ENCODE results near the gene GPBP1.

Gene GPBP1

DNA sequence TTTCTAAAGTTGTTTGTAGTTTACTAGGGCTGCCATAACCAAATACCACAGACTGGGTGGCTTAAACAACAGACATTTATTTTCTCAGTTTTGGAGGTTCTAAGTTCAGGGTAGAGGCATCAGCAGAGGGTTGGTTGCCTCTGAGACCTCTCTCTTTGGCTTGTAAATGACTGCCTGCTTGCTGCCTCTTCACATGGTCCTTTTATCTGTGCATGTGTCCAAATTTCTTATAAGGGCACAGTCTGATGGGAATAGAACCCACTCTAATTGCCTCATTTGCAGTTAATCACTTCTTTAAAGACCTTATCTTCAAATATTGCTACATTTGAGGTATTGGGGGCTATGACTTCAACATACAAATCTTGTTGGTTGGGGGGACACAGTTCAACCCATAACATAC, 36.8 kb downstream of the GPBP1 start:
- DNase-seq (ENCODE audit: low read depth, low spot score) = no peak

DNA sequence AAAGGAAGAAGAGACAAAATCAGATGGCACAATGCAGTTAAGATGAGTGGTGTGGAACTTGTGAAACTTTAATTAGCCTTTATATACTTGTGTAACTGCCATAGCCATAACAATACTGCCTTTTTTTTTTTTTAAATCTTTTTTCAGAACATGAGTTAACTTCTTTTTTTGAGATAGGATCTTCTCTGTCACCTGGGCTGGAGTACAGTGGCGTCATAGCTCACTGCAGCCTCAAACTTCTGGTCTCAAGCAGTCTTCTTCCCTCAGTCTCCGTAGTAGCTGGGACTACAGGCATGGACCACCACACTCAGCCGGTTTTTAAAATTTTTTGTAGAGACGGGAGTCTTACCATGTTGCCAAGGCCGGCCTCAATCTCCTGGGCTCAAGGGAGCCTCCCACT, 37.2 kb downstream of the GPBP1 start:
- DNase-seq (ENCODE audit: low read depth, low spot score) = no peak

DNA sequence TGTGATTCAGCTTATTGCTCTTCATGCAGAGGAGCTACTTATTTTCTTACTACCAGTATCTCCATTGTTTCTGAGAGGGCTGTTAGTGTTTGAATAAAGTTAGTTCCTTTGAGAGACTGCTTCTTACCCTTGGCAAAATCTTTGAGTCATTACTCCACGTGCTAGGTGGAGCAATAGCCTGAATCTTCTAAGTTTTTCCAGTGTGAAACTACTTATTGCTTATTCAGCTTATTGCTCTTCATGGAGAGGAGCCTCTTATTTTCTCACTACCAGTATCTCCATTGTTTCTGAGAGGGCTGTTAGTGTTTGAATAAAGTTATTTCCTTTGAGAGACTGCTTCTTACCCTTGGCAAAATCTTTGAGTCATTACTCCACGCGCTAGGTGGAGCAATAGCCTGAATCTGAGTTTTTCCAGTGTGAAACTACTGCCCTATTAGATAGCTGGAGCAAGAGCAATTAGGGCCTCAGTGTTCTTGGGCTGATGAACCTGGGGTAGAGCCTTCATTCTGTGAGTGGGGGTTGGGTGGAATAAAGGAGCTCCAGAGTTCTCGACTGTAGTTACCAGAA, 41.9 kb downstream of the GPBP1 start:
- no peak for DNase-seq (ENCODE audit: low read depth, low spot score)

DNA sequence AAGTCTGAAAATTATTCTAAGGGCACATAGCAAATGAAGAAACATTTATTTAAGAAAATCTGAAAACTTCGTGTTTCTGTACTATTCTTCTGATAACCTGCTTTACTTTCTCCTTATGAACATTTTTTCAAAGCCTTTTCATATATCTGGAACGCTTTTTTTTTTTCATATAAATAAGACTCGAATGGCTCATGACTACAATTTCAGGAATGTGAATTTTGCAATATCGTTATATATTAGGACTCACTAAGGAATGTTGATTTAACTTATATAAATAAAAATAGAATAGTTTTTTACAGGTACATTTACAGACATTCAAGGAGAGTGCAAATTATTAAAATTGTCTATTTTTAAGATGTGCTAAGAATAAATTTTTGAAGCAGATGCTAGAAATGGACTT, 42.9 kb downstream of the GPBP1 start:
- no peak for DNase-seq (ENCODE audit: low read depth, low spot score)

DNA sequence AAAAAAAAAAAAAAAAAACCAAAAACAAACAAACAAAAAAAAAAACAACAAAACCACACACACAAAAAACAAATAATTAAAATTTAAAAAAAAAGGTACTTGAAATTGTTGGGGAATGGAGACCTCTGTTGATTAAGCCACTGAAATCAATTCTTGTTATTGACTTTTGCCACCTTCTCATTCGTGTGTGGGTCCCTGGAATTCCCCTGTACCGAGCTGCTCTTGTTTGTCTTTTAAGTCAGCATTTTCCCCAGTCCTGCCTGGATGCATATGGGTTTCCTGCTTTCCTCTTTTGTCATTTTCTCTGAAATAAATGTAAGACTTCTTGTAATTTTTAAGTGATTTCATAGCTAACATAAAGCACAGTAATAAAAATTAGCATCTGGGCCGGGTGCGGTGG, 45.5 kb downstream of the GPBP1 start:
- no peak for DNase-seq (ENCODE audit: low read depth, low spot score)

DNA sequence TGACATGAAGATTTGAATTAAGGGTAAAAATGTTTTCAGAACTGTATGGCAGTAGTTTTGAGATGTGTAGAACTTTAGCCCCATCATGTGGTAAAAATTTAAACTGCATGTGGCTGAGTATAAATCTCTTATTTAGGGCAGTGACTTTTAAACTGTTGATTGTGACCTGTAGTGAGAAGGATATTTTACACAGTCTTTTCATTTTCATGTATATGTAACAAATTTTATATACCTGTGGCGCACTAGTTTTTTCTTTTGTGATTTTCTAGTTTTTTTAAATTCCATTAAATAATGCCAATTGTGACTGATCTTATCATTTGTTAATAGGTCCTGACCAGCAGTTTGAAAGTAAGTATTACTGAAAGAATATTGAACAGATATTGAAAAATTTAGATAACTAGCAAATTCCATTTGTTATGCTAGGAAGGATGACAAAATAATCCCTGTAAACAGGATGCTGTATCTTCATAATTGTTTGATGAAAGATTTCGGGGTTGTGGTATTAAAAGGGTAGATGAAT, 47.2 kb downstream of the GPBP1 start:
- DNase-seq (ENCODE audit: low read depth, low spot score) = no peak

DNA sequence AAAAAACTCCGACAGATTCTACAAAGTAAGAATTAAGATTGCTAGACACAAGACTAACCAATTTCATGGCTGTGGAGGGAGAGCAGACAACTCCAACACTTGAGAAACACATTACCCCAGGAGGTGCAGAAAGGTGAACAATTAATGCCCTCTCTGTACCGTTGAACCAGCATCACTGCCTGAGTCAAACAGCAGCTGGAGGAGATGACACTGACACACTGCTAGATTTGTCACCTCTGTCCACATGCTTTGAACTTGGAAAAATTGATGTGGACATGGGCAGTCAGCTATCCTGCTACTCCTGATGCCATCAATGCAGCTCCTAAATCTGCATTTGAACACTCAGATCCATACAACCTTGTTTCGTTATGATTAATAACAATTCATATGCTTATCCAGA, 51.7 kb downstream of the GPBP1 start:
- no peak for DNase-seq (ENCODE audit: low read depth, low spot score)

DNA sequence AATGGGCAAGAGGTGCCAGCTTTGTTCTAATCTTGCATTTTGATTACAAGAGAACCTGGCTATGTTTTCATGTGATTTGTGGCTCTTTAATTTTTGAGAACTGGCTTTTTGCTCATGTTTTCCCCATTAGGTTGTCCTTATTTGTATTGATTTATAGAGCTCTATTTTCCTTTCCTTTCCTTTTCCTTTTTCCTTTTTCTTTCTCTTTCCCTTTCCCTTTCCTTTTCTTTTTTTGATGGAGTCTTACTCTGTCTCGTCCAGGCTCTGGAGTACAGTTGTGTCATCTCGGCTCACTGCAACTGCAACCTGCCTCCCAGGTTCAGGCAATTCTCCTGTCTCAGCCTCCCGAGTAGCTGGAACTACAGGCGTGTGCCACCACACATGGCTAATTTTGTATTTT, 55.5 kb downstream of the GPBP1 start:
- no peak for DNase-seq (ENCODE audit: low read depth, low spot score)

DNA sequence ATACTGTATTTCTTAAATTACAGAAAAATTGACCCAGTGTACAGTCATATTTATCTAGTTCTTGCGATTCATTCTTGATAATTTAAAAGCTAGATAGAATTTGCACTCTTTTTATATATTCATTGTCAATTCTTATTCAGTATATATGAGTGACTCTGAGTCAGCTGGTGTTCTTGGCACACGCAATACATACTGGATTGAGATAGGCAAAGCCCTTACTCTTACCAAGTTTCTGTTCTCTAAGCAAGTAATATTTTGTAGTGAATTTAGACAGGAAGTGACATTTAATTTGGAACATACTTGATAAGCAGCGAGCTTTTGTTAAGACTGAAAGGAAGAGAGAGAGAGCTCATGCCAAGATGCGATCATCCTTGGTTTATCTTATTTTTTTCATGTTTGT, 57.7 kb downstream of the GPBP1 start:
- no peak for DNase-seq (ENCODE audit: low read depth, low spot score)

DNA sequence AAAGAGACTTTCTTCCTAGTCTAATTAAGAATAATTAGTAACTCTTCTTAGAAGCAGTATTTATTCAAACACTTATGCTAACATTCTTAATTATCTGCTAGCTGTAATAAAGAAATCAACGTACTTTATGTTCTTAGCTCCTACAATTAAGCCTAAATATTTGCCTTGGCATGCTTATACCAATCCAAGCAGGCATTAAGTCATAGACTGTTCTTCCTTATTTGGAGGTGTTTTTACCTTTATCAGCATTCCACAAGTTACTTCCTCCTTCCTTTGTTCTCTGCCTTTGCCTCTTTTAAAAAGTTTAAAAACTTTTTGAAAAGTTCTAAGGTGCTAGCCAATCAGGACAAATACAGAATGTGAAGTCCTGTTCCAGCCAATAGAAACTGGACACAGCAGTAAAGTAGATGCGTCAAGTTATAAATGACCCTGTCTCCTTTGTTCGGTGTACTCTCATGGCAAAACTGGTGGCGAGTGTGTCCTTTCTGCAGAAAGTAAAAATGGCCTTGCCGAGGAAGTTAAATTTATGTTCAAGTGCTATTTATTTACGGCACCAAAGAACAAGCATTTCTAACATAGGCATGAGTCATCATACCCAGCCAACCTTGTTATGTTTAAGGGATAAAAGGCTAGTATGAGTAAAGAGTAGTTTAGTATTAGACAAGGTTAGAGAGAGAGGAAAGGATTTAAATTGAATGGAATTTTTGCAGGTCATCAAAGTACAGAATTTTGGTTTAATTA, 58.6 kb downstream of the GPBP1 start:
- no peak for DNase-seq (ENCODE audit: low read depth, low spot score)

DNA sequence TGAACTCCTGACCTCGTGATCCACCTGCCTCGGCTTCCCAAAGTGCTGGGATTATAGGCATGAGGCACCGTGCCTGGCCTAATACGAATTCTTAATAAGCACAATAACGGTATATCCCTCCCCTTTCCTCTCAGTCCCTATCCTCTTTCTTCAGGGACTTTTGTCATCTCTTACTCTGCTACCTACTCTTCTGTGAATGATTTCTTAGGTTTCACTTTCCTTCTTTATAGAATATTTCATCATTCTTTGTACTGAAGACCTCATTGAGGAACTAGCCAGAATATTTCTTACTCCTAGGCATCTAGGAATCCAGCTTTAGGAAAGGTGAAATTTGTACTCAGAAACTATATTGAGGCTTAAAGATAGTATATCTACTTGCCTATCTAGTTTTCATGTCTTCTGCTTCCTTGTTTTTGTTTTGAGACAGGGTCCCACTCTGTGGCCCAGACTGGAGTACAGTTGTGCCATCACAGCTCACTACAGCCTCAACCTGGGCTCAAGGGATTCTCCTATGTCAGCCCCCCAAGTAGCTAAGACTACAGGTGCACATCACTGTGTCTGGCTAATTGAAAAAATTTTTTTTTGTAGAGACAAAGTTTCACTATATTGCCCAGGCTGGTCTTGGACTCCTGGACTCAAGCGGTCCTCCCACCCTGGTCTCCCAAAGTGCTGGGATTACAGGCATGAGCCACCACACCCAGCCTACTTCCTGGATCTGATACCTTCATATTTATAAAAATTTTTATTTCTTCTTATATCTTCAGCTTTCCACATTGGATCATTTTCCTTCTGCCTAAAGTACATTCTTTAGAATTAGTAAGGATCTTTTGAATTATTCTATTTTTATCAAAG, 69.7 kb downstream of the GPBP1 start:
- DNase-seq (ENCODE audit: low read depth, low spot score) = no peak

DNA sequence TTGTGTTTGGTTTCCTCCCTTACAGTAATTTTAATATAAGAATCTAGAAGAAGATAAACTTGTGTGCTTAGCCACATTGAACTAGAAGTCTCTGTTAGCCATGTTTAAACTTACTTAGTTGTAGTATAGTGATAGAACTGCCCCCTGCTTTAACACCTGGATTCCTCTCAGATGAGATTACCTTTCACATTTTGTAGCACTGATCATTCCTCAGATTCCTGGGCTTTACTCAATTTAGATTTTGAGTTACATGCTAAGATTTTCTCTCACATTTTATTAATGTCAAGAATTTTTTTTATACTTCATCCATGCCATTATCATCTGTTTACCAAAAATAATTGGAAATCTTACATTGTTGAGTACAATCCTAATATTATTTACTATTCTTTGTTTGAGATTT, 70.5 kb downstream of the GPBP1 start:
- DNase-seq (ENCODE audit: low read depth, low spot score) = no peak

DNA sequence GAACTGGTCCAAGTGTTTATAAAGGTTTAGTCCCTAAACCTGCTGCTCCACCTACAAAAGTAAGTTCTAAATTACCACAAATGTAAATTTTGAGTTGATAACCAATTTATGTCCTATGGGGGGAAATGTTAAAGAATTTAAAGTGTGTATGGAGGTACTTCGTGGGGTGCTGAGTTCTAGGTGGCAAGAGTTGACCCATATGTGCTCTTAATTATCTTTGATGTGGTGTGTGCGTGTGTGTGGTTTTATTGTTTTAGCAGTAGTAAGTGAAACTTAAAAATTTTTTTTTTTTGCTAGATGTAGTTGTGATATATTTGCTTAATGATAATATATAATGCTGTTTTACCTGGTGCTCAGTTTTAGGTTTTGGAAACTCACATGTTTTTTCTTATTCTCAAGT, 72.6 kb downstream of the GPBP1 start:
- DNase-seq (ENCODE audit: low read depth, low spot score) = no peak

DNA sequence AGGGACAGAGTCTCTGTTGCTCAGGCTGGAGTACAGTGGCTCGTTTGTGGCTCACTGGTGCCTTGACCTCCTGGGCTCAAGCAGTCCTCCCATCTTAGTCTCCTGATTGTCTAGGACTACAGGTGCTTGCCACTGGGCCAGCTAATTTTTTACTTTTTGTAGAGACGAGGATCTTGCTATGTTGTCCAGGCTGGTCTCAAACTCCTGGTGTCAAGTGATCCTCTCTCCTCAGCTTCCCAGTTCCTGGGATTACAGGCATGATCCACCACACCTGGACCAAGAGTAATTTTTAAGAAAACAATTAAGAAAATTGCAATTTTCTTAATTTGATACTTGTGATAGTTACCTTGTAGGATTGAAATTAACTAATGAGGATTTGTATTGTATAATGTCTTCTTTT, 73.9 kb downstream of the GPBP1 start:
- no peak for DNase-seq (ENCODE audit: low read depth, low spot score)

DNA sequence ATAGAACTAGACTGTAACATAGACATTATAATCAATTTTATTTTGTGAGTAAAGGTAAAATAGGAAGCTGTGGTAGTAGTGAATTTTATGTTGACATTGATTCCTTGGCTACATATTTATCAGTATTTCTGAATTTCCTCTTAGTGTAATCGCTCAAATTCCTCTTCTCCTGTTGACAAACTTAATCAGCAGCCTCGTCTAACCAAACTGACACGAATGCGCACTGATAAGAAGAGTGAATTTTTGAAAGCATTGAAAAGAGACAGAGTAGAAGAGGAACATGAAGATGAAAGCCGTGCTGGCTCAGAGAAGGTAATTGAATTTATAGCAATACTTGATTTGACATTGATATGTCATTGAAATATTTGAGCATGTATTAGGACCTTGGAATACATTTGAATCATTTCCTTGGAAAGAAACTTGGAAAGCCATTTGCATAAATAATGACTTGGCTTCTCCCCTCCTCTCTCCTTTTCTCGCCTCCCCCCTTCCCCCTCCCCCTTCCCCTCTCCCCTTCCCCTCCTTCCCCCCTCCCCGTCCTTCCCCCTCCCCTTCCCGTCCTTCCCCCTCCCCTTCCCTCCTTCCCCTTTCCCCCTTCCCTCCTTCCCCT, 75.5 kb downstream of the GPBP1 start:
- DNase-seq (ENCODE audit: low read depth, low spot score) = no peak

DNA sequence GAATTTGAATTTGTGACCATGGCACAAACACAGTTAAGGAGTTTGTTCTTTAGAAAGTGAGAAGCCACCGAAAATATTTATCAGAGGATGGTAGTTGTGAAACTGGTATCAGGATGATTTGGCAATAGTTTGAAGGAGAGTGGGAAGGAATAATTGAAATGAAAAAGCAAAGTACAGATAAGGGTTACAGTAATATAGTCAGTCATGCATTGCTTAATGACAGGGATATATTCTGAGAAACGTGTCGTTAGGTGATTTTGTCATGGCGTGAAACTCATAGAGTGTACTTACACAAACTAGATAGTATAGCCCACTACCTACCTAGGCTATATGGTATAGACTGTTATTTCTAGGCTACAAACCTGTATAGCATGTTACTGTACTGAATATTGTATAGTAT, 84.2 kb downstream of the GPBP1 start:
- no peak for DNase-seq (ENCODE audit: low read depth, low spot score)

DNA sequence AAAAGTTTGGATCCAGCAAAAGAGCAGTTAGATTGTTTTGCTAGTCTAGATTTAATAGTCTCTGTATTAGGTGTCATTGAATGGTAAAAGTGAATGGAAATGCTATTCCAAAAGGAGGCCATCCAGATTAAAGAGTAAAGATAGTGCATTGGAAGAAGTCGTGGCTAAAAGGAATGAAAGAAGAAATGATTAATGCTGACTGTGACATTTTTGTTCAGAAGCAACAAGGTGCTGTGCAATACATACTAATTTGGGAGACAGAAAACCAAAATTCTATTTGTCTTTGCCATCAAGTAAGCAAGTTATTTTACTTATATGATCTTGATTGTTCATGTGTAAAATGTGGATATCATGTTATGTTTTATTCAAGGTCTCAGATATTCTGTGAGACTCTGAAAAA, 85.1 kb downstream of the GPBP1 start:
- DNase-seq (ENCODE audit: low read depth, low spot score) = no peak

DNA sequence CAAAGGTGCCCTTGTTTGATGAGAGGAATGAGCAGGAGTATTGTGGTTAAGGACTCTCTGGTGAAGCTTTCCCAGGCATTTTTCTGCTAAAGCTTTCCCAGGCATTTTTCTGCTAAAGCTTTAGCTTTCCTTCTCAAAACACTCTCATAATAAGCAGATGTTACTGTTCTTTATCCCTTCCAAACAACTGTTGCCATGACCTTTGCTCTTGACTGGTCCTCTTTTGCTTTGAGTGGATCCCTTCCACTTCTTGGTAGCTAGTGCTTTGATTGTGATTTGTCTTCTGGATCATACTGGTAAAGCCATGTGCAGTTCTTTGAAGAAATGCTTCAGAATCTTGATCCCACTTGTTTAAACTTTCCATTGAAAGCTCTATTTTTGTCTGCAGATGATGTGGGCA, 85.8 kb downstream of the GPBP1 start:
- no peak for DNase-seq (ENCODE audit: low read depth, low spot score)

DNA sequence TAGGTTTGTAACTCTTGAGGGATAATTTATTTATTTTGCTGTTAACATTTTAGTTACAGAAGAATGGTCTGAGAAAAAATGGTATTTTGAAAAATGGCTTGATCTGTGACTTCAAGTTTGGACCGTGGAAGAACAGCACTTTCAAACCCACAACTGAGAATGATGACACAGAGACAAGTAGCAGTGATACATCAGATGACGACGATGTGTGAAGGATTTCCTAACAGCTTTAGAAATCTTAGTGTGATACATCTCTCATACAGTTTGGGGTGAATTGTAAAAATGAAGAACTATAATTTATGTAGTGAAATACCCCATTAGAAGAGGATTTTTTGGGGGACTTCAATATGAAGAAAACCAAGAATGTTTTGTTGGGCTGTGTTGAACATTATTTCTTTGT, 88.7 kb downstream of the GPBP1 start:
- DNase-seq (ENCODE audit: low read depth, low spot score) = no peak

DNA sequence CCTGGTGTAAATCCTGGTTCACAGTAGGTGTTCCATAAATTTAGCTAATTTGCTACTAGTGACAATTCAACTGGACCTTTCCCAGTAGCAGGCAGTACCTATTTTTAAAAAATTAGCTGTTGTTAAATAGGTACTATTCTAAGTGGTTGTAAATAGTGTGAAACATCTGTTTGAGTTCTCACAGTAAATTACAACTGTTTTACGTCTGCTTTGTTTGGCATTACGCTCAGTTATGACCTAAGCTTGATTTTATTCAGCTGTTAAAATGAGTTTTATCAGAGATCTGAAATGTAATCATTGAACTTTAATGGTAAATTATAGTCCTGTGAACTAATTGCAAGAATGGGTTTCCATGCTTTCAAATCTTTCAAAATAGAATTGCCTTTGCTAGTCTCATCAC, 93.9 kb downstream of the GPBP1 start:
- no peak for DNase-seq (ENCODE audit: low read depth, low spot score)

DNA sequence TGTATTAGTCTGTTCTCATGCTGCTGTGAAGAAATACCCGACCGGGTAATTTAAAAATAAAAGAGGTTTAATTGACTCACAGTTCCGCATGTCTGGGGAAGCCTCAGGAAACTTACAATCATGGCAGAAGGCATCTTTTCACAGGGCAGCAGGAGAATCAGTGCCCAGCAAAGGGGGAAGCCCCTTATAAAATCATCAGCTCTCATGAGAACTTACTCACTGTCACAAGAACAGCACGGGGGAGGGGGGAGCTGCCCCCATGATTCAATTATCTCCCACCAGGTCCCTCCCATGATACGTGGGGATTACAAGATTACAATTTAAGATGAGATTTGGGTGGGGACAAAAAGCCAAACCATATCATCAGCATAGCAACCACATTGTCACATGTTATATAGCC, 102.5 kb downstream of the GPBP1 start:
- DNase-seq (ENCODE audit: low read depth, low spot score) = no peak

DNA sequence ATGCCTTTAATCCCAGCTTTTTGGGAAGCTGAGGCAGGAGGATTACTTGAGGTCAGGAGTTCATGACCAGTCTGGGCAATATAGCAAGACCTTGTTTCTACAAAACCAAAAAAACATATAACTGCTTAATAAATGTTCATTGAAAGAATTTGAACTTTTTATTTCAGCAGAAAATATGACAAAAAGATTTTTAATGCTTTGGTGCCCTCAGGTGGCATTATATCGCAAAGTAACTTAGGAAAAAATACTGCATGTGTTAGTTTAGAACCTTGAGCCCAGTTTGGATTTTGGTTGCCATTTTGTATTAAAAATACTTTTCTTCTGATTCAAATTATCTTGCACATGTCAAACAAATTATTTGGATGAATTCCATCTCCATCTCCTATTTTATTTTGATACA, 103.2 kb downstream of the GPBP1 start:
- no peak for DNase-seq (ENCODE audit: low read depth, low spot score)

Data from activated CD4-positive, CD25-positive, alpha-beta regulatory T cell treated with anti-CD3 and anti-CD28 coated beads, Interleukin-2, amount 50 U/mL, for 16 hours (primary cell).